ENCODE results near the gene PNMA6A. TPM values are rescaled to one million over a fixed set of nuclear protein-coding genes. Genes with fewer than 3 reads are reported as not detected.
"Not testable (repeated sequence)": the region's sequence is repeated elsewhere in the genome, so short reads cannot be mapped to it uniquely, and the experiment has no call there.

Gene PNMA6A
- total and polyA plus RNA-seq, 2 experiments from 2014 or later = 2.9 to 8.6 TPM

DNA sequence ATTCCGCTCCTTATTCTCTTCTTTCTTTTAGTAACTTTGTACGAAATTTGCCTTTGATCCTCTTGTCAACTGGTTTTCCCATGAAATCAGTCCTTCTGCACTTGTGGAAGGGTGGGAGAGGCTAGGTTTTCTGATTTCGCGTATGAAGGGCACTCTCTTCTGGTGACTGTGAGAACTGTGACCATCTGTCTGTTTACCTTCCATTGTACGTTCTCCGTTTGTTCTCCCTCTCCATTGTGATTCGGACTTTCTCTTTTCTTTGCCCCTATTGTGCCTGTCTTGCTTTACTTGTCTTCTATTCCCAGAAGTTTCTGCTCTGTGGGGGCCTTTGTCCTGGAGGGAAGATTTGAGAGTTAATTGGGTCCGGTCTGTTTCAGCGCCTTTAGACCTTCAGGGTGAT, 41.6 kb downstream of the PNMA6A start:
- not testable (repeated sequence) for H3K4me3 ChIP-seq; DNase-seq (ENCODE audit: low read depth in 1 of 2, low spot score in 1 of 2); H3K4me1 ChIP-seq (ENCODE audit: low read depth); H3K9me3 ChIP-seq (ENCODE audit: low read depth); H3K36me3 ChIP-seq; H3K27me3 ChIP-seq; H3K27ac ChIP-seq

DNA sequence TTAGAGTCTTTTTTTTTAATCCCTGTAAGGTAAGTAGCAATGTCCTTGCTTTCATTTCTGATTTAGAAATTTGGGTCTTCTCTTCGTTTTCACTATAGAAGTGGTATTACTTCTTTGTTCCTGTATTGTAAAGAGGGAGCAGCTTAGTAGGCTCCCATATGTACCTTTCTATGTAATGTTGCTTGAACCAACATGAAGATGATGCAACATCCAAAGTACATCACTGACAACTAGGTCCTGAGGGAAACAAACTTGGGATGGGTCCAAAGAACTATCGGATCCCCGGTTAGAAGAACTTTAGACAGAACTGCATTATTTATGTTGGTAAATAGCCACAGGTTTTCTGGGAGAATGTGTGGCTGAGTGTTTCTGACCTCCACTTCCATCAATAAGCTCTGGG, 45.5 kb downstream of the PNMA6A start:
- H3K27me3 ChIP-seq; H3K27ac ChIP-seq; H3K36me3 ChIP-seq; H3K4me3 ChIP-seq; DNase-seq (ENCODE audit: low read depth in 1 of 2, low spot score in 1 of 2); H3K9me3 ChIP-seq (ENCODE audit: low read depth); H3K4me1 ChIP-seq (ENCODE audit: low read depth): not testable (repeated sequence)

DNA sequence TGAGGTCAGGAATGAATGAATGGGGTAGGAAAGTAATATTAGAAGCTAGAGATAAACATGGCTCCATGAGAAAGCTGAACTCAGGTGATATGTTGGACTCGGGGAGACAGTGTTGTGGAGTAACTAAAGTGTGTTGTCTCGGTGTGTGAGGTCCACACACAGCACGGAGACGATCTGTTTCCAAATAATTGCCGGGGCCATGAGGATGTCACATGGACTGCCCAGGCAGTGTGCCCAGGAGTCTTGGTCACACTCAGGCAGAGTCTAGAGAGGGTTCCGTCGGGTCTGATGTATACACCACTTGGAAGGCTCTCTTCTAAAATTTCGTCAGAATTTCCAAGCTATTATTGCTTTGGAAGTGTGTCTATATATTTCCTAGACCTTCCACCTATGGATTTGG, 48.0 kb downstream of the PNMA6A start:
- not testable (repeated sequence) for H3K9me3 ChIP-seq (ENCODE audit: low read depth); H3K27me3 ChIP-seq; H3K4me3 ChIP-seq; H3K4me1 ChIP-seq (ENCODE audit: low read depth); H3K36me3 ChIP-seq; DNase-seq (ENCODE audit: low read depth in 1 of 2, low spot score in 1 of 2); H3K27ac ChIP-seq

DNA sequence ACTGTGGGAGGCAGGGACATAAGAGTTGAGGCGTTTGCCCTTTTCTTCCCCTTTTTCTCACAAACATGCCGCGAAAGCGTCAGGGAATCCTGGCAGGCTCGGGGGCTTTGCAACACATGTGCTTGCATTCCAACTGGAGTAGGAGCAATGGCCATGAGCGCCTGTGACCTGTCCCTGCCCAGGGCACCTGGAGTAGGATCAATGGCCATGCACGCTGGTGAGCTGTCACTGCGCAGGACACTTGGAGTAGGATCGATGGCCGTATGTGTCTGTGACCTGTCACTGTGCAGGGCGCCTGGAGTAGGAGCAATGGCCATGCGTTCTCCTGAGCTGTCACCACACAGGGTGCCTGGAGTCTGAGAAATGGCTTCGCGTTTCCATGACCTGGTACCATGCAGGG, 51.2 kb downstream of the PNMA6A start:
- H3K27me3 ChIP-seq; H3K9me3 ChIP-seq (ENCODE audit: low read depth); H3K36me3 ChIP-seq; H3K4me1 ChIP-seq (ENCODE audit: low read depth); H3K27ac ChIP-seq; DNase-seq (ENCODE audit: low read depth in 1 of 2, low spot score in 1 of 2); H3K4me3 ChIP-seq: not testable (repeated sequence)

Other genes starting within 250 kb of the PNMA6A start
- gene CETN2, start 241.7 kb upstream of the PNMA6A start, total RNA-seq = 53.8 and 62.5 TPM in 2 replicates
- 81.8 and 88.6 TPM in 2 replicates for gene CETN2, start 241.7 kb upstream of the PNMA6A start, polyA plus RNA-seq
- gene NSDHL, start 241.4 kb upstream of the PNMA6A start, total RNA-seq = 14.6 and 33.7 TPM in 2 replicates
- 40.6 and 69.6 TPM in 2 replicates for gene NSDHL, start 241.4 kb upstream of the PNMA6A start, polyA plus RNA-seq
- 10.3 and 11.7 TPM in 2 replicates for gene ZNF185, start 174.4 kb upstream of the PNMA6A start, total RNA-seq
- 9.2 and 10.8 TPM in 2 replicates for gene ZNF185, start 174.4 kb upstream of the PNMA6A start, polyA plus RNA-seq
- gene PNMA5, start 78.3 kb upstream of the PNMA6A start, total RNA-seq = not detected in 2 replicates
- gene PNMA5, start 78.3 kb upstream of the PNMA6A start, polyA plus RNA-seq = not detected in 2 replicates
- gene PNMA3, start 16.0 kb upstream of the PNMA6A start, total RNA-seq = 8.3 and 19.7 TPM in 2 replicates
- 8.9 and 20.3 TPM in 2 replicates for gene PNMA3, start 16.0 kb upstream of the PNMA6A start, polyA plus RNA-seq
- gene MAGEA1, start 106.8 kb downstream of the PNMA6A start, total RNA-seq = not detected in 2 replicates
- not detected in 2 replicates for gene MAGEA1, start 106.8 kb downstream of the PNMA6A start, polyA plus RNA-seq
- gene PNMA6F, start 249.3 kb downstream of the PNMA6A start, total RNA-seq = not detected in 2 replicates
- gene PNMA6F, start 249.3 kb downstream of the PNMA6A start, polyA plus RNA-seq = not detected in 2 replicates